T-helper 1 cell treated with Interleukin-12 subunit alpha and Interleukin-12 subunit beta and Interleukin-4 antibody, amounts not matched to agents 30 ng/mL and 1 ng/mL, for 36 hours (primary cell): ENCODE measurements around the gene GABRB1. TPM values are rescaled to one million over a fixed set of nuclear protein-coding genes. Genes with fewer than 3 reads are reported as not detected.
"Not testable (repeated sequence)": the region's sequence is repeated elsewhere in the genome, so short reads cannot be mapped to it uniquely, and the experiment has no call there.

Experiments
- intact Hi-C: fragments of 100-400 bp; cut with micrococcal nuclease; formaldehyde crosslinking; loops from one replicate; pipeline ENCODE4 v1.15.1; 2024
- total RNA-seq: library from RNA; stranded (reverse); gene quantifications from 2 replicates; pipeline ENCODE4 v1.2.3, GENCODE V29; 2022

The GABRB1 gene
- total RNA-seq, 1 donor from 2014 or later, result not detected

DNA sequence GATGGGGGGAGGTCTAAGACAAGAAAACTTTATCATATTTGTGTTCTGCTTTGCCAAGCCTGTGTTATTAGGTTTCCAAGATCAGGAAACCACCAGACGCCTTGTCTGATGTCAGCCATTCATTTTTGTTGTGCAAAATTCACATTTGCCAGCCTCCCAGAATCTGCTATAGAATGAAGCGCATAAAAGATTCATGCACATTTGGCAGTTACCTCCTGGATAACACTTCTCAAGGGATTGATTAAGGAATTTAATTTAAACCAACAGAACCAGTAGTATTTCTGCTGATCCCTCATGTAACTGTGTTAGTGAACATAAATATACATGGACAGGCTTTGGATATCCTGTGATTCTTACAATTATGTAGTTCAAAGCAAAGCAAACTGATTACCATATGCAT lies 244.2 kb downstream of the GABRB1 start:
- intact Hi-C loops, result no loop called here

DNA sequence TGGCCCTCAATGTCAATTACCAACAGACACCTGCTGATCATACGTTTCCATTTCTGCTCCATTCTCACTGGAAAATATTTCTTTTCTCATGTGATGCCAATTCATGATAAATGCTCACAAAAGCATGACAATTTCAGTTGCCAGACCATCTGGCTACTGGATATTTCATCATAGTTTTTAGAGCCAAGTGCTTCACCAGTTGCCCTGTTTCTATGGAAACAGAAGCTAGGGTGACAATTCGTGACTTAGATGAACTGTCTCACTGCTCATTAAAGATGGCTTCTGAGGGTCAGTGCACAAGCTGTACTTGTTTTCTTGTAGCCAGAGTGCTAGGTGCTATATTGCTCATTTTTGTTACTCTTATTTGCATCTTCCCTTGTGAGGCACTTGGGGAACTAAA lies 247.3 kb downstream of the GABRB1 start:
- intact Hi-C loops, result no loop called here

DNA sequence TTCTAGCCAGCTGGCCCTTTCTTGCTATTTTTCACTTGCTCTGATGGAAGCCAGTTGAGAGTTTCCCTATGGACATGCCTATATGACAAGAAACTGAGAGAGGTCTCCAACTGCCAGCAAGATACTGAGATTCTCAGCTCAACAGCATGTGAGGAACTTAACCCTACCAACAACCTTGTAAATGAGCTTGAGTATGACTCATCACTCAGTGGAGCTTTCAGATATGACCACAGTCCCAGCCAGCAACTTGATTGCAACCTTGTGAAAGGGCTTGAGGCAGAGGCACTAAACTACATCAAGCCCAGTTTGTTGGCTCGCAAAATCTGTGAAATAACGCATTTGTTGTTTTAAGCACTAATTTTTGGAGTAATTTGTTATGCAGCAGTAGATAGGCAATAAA lies 256.4 kb downstream of the GABRB1 start:
- intact Hi-C loops, result no loop called here

DNA sequence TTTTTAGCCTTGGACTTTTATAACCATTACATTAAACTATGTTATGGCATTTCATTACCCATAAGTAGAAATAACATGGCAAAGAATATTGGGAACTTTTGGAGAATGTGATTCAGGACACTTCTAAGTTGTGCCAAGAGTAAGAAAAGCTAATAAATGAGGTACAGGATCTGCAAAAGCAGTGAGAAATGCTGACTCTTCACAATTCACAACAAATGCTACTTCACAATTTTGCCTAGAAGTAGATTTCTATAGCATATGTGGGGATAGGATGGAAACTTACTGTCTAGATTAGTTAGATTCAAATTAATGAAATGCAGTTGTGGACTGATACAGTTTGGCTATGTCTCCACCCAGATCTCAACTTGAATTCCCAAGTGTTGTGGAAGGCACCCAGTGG lies 258.4 kb downstream of the GABRB1 start:
- intact Hi-C loops, result no loop called here

DNA sequence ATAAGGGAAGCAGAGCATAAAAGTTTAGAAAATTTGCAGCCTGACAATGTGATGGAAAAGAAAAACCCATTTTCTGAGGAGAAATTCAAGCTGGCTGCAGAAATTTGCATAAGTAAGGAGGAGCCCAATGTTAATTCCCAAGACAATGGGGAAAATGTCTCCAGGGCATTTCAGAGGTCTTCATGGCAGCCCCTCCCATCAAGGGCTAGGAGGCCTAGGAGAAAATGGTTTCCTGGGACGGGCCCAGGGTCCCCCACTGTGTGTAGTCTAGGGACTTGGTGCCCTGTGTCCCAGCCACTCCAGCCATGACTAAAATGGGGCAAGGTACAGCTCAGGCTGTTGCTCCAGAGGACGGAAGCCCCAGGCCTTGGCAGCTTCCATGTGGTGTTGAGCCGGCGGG lies 259.5 kb downstream of the GABRB1 start:
- intact Hi-C loops, result not testable (repeated sequence)

DNA sequence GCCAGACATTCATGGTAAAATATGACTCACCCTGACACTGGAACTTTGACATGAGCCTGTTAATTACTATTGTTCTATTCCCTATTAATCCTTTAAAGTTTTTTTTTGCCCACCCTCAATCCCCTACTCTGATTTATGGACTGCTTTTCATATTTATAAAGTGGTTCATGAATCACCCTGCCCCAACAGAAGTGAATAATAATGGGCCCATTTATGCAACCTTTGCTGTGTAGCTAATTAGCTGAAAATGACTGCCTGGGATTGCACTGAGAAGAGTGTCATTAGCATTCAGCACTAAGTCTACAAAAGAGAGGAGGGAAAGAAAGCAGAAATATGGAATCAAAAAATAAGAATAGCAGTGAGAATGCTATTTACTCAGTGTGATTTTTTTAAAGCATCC lies 277.8 kb downstream of the GABRB1 start:
- intact Hi-C loops, result no loop called here

DNA sequence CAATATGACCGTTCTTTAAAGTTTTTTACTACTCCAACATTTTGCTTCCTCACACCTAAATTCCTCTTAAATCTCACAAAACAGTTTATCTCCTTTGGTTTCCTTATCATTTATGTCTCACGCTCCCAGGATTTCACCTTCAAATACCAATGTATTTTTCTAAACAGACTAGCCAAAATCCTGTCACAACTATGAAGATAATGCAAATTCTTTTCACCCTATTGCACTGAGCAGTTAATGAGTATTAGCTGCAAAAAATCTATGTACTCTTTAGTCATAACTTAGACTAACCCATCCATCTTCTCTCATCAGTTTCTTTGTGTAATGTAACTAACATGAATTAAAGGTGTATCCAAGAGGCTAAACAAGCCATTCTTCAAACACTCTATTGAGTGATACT lies 280.8 kb downstream of the GABRB1 start:
- intact Hi-C loops, result no loop called here

DNA sequence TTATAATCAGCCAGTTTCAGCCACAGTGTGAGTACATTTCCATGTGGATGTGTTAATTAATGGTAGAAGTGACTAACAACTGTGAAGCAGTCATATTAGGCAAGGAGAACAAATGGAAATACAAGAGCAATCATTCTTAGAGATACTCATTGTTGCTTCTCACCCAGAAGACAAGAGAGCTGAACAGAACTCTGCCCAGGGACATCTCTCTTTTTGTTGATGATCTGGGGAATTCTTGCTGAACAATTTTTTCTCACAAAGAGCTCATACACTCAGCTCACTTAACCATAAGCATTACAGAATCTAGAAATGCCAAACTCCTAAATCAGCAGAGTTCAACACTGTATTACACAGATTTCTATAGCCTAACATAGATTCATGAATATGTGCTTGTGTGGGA lies 282.0 kb downstream of the GABRB1 start:
- intact Hi-C loops, result no loop called here

DNA sequence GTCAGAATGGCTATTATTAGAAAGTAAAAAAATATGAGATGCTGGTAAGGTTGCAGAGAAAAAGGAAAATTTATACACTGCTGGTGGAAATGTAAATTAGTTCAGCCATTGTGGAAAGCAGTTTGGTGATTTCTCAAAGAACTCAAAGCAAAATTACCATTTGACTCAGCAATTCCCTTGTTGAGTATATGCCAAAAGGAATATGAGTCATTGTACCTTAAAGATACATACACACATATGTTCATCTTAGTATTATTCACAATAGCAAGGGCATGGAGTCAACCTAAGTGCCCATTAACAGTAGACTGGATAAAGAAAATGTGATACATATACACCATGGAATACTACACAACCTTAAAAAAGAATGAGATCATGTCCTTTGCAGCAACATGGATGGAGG lies 284.0 kb downstream of the GABRB1 start:
- intact Hi-C loops, result no loop called here

DNA sequence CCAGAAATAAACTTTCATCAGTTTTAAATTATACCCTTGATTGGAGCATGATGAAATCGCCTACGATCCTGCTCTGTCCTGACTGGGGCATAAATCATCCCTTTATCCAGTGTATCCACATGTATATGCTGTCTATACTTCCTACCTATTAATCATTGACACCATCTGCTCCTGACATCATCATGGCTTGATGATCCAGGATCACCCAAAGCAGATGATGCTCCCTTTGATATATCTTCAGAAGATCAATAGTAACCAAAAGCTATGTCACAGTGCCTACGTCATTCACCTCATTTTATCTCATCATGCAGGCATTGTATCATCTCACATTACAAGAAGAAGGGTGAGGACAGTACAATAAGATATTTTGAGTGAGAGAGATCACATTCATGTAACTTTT lies 294.7 kb downstream of the GABRB1 start:
- intact Hi-C loops, result no loop called here

DNA sequence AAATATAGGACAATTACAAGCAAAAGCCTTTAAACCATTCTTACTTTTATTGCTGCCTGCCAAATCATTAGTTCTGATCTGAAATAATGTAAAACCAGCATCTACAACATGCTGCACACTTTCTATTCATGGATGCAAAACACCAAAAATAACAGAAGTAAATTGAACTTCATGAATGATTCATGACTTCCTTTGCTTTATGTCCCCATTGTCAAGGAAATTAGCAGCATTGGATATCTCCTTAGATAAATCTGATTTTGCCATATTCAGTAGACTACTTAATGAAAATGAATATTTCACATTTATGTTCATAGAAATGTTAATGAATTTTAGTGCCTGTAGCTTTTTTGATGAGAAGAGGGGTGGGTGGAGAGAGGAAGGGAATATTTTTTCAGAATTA lies 299.5 kb downstream of the GABRB1 start:
- intact Hi-C loops, result no loop called here

DNA sequence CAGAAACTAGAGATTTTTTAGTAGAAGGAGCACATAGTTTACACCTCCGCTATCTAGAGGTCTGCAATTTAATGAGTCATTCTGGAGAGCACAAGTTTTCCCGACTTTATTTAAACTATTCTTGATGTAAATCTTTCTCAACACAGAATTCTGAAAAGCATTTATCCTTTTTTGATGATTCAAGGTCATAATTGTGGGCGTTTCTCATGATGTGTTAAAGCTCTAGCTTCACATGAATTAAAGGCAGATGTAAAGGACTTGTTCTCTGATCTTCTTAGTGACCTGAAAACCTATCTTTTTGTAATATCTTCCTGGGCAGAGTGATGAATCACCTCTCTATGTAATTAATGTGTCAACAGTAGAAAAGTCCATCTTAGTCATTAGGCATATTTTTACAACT lies 303.3 kb downstream of the GABRB1 start:
- intact Hi-C loops, result no loop called here

DNA sequence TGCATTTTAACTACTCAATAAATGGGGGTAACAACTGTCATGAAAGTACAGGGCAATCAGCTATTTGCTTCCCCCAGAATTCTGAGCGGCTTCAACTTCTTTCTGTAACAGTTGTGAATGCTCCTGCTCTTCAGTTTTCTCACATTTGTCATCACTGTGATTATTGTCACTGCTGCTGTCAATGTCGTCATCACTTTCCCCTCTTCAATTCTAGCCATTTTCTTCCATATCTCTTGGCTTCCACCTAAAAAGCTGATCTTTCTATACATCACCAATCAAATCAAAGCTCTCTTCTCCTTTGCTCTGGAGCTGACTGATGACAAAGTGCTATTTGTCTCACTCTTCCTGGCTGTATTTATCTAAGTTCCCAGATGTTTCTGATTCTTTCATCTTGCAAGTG lies 306.5 kb downstream of the GABRB1 start:
- intact Hi-C loops, result no loop called here

DNA sequence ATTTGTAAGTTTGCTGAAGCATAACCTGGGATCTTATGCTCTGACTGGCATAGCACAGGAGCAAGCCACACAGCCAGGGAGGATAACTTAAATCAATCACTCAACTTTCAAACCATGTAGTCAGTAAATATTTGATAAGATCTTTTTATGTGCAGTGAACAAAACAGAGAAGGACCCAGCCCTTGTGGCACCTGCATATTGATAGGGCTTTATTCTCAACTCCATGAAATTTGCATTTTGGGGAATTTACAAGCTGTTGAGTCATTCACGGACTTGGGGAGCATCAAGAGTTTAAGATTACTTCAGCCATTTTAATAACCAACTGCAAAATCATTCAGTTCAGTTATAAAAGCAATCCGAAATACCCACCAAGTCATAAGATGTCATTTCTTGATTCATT lies 309.5 kb downstream of the GABRB1 start:
- intact Hi-C loops, result no loop called here

DNA sequence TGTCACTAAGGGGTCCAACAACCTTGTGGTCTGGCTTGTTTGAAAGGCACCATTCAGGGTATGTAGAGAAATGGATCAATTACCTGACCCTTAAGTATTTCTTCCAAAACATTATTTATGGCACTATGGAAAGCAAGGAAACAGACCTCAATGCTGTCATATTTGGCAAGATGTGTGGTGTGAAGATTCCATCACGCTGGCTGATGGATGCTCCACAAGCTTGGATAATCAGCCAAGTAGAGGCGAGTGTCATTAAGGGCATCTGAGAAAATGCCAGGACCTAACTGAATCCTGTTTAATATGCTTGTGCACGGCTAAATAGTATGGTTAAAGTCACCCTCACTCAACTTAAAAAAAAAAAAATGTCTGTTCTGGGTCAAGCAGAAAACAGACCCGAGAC lies 311.4 kb downstream of the GABRB1 start:
- intact Hi-C loops, result no loop called here

DNA sequence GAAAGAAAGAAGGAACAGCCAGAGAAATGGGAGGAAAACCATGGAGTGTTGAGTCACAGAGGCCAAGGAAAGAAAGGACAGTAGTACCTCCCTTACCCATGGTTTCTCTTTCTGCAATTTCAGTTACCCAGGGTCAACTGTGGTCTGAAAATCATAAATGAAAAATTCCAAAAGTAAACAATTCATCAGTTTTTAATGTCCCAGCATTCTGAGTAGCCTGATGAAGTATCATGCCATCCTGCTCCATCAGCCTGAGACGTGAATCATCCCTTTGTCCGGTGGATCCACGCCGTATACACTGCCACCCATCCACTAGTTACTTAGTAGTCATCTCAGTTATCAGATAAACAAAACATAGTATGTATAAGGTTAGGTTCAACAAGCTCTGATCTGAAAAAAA lies 318.0 kb downstream of the GABRB1 start:
- intact Hi-C loops, result no loop called here

DNA sequence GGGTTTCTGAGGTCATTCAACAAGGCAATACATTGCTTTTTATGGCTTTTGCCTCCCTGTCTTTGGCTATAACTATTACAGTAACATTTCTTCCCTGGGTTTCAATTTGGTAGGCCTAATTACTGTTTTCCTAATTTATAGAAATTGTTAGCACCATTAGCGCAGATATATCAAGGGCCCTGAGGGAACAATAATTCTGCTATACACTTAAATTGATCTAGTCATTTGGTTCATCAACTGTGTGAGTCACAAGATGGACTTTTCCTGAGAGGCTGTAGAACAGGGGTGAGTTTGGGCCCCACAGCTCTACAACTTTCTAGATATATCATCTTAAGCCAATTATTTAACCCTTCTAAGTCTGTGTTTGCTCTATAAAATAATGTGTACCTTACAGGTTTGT lies 324.2 kb downstream of the GABRB1 start:
- intact Hi-C loops, result no loop called here

DNA sequence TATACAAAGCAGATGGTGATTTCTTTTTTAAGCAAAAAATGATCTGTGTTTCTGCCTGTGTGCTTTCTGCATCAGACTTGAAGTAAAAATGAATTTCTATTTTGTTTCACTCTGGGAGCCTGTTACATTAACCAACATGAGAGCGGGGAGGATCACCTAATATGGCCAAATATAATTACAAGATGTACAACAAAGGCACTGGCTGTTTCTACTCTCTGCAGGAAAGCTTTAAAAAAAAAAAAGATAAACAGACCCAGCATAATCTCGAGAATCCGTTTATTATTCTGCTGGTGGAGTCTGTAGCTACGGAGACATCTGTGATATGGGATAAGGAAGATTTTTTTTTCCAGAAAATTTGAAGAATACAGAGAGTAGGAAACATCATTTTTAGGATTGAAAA lies 328.5 kb downstream of the GABRB1 start:
- intact Hi-C loops, result no loop called here

DNA sequence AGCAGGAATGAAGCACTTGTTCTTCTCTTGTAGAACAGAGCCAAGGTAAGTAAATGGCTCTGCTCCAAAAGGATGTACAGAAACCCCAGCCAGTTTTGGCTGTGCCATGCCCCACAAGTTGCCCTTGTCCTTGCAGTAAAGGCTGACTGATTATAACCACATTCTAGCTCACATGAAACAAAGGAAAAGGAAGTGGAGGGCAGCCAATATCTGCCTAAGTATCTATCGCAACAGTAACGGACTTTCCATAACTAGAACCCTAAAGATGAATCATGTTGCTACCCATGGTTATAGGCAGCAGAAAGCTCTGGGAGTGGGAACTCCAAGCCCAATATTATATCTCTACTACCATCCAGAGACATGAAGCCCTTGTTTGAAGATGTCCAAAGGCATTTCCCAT lies 336.4 kb downstream of the GABRB1 start:
- intact Hi-C loops, result no loop called here

DNA sequence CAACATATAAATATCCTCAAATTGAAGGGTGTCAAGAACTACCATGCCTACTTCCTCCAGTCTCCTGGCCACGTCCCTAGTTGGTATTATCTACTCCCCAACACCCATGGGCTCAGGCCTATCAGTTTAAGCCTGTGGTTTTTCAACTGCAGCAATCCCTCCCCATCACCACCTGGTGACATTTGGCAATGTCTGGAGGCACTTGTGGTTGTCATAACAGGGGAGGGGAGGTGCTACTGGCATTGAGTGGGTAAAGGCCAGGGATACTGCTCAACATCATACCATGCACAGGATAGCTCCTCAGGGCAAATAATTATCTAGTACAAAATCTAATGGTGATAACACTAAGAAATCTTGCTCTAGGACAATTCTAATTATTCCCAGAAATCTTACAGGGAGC lies 336.8 kb downstream of the GABRB1 start:
- intact Hi-C loops, result no loop called here

DNA sequence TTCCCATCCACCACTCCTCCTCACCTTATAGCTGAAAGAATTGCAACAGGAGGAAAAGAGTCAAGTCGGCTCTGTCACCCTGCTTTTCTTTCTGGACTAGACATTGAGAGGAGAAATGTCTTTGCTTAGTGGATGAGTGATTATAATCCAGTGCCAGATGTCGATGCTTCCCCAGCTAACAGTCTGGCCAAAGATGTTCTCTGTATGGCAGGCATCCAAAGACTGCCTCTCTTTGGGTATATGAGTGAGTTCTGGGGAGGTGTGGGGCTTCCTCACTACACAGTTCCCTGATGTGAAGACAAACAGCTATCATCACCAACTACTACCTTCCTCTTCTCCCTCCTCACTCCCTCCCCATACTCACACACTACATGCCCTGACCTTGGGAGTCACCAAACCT lies 341.2 kb downstream of the GABRB1 start:
- intact Hi-C loops, result no loop called here

DNA sequence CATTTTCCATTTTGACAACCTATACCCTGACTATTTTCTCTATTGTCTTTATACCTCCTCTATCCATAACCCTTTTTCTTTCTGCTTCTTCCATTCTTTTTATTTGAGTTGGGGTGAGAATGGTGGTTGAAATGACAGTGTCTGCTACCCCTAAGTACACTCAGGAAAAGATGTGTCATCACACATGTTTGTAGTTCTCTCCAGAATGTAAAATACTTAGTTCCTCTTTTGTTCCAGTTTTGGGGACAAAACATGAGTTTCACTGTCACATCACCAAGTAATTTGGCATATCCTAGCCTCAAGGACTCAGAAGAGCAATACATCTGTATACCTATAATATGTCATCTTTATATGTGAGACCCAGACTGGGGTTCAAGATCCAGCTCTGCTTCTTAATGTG lies 341.8 kb downstream of the GABRB1 start:
- intact Hi-C loops, result no loop called here

DNA sequence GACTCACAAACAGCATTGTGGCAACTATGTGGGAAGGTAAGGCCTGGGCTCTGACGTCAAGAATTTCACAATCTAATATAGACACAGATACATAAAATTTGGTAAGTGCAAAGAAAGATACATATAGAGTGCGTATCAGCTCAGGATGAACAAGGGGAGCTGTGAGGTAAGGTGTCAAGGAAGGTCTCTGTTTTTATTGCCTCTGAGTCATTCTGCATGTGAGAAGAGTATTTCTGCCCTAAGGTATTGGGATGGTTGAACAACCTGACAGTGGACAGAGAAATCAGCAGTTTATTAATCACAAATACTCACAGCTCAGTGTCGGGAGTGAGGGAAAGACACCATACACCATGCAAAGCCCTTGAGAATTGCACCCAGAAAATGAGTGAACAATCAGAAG lies 342.3 kb downstream of the GABRB1 start:
- intact Hi-C loops, result no loop called here

DNA sequence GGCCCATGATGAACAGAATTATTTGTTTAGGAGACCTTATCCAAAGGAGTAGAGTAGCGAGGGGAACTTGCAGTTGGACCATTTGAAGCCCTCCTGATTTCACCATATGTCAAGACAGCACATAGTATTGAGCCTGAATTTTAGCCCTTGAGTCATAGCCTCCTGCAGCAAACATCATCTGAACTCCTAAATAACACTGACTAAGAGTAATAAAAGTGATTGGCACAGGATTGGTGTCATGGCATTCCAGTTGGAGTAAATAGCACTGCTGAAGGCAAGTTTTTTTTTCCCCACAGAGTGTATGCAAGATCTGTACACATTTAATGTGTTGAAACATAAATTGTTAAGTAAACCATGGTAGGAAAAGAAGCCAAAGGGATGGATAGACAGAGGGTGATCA lies 343.1 kb downstream of the GABRB1 start:
- intact Hi-C loops, result no loop called here
